HCEC 1CT (cell line): ENCODE measurements around the gene RNASEH2C.
"Not testable (repeated sequence)": the region's sequence is repeated elsewhere in the genome, so short reads cannot be mapped to it uniquely, and the experiment has no call there.

Experiments used
- DNase-seq: peaks from one replicate; pipeline ENCODE4 v3.0.0-alpha.2; 2017

Gene RNASEH2C

DNA sequence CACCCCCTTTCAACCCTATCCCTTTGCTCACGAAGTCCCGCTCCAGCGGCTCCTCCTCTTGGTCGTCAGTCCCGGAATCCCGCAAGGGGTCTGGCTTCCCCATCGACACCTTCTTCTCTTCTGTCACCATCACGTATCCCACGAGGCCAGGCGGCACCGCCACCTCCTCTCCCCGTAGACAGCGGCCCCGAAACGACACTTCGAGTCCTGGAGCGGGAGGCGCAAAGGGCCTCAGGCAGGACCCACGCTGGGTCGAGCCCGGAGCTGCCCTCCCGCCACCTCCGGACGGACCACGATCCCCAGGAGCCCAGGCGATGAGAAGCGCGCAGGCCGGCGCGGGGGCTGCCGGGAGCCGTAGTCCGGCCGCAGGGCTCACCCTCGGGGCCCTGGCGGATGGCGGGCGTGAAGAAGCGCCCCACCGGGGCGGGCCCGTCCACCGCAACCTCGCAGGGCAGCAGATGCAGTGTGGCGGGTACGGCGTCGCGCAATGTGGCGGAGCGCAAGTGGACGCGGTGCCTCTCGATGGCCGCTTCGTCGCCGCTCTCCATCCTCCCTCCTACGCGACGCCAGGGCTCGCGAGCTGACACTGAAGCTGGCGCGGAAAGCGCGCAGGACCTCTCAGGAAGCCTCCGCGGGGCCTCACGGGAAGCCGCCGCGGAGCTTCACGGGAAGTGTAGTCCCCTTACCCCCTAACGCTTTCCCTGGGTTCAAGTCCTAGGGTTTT is at the start of gene RNASEH2C:
TSS of gene RNASEH2C (minus strand) at position 588 of the 724 bp plus-strand sequence. CDS start at position 548, 40 bp downstream.
- peak; percentile 84 for DNase-seq

DNA sequence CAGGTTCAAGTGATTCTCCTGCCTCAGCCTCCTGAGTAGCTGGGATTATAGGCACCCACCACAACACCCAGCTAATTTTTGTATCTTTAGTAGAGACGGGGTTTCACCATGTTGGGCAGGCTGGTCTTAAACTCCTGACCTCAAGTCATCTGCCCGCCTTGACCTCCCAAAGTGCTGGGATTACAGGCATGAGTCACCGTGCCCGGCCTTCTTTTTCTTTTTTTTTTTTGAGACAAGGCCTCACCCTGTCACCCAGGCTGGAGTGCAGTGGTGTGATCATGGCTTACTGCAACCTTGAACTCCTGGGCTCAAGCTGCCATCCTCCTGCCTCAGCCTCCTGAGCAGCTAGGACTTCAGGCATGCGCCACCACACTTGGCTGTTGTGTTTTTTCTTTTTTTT is 47.2 kb upstream of the RNASEH2C start:
- not testable (repeated sequence) for DNase-seq

DNA sequence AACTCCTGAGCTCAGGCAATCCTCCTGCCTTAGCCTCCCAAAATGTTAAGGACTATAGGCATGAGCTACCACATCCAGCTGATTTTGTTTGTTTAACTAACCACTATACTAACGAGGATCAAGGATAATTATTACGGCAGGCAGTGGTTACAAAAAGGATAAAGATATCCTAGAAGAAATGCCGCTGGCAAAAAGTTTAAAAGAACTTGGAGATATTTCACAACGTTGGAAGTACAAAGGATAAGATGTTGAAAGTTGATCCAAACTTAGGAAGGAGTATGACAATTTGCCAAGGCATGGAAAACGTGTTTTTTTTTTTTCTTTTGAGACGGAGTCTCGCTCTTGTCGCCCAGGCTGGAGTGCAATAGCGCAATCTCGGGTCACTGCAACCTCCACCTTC is 46.8 kb upstream of the RNASEH2C start:
- DNase-seq: peak; percentile 27

DNA sequence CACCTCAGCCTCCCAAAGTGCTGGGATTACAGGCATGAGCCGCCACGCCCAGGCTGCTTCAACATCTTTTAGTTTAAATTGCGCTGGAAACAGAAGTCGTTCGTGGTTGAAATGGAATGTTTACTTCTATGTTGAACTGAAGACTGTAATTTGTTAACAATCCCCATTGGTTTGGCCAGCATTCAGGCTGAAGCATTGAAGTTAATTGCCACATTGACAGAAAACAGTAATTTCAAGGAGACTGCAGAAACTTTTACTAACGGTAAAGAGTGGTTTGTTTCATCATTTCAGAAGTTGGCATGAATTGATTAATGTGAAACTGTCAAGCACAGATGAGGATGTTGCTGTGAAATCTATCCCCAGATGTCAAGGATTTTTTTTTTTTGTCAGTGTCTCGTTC is 45.9 kb upstream of the RNASEH2C start:
- DNase-seq: peak; percentile 35

DNA sequence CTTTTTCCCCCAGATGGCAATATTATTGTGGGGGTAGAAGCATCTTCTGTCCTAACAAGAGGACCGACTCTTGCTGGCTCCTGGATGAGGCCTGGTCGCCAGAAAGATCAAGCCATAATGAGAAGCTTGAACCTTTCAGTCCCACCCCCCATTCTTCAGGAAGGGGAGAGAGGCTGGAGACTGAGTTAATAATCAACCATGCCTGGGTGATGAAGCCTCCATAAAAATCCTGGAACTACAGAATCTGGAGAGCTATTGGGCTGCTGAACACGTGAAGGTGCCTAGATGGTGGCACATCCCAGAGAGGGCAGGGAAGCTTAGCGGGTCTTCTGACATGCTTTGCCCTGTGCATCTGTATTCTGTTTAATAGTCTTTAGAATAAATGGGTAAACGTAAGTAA is 43.8 kb upstream of the RNASEH2C start:
- DNase-seq: no peak

DNA sequence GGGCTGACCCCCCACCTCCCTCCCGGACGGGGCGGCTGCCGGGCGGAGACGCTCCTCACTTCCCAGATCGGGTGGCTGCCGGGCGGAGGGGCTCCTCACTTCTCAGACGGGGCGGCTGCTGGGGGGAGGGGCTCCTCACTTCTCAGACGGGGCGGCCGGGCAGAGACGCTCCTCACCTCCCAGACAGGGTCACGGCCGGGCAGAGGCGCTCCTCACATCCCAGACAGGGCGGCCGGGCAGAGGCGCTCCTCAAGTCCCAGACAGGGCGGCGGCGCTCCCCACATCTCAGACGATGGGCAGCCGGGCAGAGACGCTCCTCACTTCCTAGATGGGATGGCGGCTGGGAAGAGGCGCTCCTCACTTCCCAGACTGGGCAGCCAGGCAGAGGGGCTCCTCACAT is 42.2 kb upstream of the RNASEH2C start:
- not testable (repeated sequence) for DNase-seq

DNA sequence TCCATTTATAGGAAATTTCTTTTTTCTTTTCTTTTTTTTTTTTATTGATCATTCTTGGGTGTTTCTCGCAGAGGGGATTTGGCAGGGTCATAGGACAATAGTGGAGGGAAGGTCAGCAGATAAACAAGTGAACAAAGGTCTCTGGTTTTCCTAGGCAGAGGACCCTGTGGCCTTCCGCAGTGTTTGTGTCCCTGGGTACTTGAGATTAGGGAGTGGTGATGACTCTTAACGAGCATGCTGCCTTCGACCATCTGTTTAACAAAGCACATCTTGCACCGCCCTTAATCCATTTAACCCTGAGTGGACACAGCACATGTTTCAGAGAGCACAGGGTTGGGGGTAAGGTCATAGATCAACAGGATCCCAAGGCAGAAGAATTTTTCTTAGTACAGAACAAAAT is 41.6 kb upstream of the RNASEH2C start:
- not testable (repeated sequence) for DNase-seq

DNA sequence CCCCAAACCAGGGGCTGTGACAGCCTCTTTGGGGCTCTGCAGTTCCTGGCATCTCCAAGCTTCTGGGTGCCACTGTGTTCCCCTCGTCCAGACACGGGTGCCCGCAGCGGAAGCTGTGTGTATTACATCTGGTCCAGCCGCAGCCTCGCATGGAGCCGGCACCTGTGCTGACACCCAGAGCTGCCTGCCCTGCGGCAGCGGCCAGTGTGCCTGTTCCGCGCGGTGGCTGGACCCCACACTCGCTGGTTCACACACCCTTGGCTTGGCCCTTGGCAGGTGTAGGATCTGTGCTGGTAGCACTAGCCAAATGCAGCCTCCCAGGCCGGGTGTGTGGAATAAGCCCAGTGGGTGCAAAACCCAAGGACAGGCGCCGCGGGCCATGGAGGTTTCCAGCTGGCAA is 24.5 kb upstream of the RNASEH2C start:
- no peak for DNase-seq

DNA sequence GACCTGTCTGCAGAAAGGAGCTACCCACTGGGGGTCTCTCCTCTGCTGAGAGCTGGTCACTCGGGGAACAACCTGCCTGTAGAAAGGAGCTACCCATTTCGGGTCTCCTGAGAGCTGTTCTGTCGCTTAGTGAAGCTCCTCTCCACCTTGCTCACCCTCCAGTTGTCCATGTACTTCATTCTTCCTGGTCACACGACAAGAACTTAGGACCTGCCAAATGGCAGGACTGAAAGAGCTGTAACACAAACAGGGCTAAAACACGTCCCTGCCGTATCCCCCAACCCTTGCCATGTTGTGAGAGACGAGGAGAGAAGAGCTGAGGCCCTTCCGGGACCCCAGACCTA is 24.1 kb upstream of the RNASEH2C start:
- DNase-seq: no peak

DNA sequence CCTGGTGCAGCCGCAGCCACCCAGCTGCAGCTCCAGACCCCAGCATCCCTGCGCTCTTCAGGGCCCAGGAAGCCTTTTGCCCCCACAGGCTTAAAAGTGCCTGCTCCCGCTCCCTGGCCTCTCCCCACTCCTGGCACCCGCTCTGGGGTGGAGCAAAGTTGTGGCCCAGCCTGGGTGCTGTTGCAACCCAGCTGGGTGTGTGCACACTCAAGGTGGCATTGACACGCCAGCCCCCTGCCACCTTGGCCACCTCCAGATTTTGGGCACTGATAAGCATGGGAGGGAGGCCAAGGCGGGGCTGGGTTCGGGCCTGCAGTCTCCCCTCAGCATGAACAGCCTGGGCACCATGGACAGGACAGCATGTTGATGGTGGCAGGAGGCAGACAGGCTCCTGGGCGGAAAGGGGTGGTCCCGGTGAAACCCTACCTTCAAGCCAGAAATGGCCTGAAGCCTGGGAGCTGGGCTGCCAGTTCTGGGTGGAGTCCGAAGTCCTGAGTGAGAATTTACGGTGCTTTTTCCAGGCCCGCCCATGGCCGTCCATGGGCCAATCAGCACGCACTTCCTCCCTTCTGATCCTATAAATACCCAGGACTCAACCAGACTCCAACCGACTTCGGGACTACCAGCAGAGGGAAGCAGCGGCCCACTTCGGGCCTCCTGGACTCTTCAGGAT is 23.6 kb upstream of the RNASEH2C start:
- DNase-seq: peak; percentile 42

DNA sequence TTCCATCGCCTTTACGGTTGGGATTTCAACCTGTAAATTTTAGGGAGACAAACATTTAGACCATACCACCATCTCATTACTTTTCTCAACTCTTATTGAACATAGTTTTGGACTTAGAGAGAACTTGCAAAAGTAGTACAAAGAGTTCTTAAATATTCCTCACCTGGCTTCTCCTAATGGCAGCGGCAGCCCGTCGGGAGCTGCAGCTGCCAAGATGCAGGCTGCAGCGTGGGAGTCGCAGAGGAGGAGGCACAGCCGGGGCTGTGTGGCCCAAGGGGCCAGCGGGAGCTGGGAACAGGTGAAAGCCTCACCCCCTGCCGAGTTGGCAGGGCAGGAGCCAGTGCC is 23.1 kb upstream of the RNASEH2C start:
- no peak for DNase-seq

DNA sequence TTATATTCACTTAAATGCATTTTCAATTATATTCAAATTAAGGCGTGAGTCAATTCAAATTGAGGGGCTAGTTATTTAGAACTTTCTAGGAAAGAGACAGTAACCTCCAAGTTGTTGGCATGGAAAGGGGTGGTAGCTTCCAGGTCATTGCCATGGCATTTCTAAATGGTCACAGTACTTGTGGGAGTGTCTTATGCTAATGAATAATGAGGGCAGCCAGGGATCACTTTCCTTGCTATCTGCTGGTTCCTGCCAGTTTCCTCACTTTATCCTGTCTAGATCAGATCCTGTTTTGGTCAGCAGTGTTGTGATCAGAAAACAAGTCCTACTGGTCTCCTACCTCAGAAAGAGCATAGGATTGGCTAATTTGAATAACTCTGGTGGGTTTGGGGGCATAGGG is 21.8 kb upstream of the RNASEH2C start:
- no peak for DNase-seq

DNA sequence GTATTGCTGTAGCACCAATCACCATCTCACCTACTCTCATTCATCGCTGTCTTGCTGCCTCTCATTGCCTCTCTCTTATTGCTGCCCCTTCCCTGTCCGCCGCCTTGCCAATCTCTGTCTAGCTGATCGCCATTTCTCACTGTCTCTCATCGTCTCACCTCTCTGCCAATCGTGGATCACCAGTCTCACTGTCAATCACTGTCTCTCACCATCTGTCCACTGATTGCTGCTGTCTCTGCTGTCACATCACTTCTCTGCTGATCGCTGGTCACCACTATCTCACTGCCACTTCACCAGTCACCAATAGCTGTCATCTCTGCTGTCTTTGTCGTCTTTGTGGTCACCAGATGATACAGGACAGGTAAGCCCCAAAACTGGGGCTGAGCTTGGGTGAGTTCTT is 20.6 kb upstream of the RNASEH2C start:
- DNase-seq: no peak

DNA sequence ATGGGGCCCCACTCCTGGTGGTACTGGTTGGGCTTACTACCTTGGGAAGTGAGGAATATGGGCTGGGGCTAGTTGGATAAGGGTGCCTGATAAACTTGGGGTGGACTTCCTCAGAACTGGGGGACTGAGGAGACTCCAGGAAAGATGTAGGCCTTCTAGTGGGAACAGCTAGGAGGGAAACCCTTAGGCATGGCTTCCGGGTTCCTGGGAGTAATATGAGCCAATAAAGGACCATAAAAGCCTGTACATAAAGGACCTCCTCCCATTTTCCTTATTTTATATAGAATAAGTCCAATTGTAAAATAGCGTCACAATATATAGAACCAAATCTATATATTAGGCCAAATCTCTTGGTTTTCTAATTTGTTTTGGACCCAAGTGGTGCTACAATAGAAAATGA is 18.4 kb upstream of the RNASEH2C start:
- no peak for DNase-seq

DNA sequence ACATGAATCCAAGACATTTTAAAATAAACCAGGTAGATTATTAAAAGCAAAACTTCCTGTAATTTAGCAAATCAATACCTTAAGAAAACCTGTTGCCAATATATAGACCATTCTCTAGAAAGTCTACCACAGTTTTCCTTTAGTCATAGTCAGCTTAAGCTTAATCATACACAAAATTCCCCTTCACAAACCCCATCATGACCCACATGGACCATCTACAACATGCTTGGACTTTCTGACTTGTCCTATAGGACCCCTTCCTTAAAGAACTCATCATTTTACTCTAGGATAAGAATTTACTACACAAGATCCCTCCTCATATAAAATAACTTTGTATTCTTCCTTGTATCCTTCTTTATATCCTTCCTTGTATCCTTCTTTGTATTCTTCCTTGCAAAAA is 16.2 kb upstream of the RNASEH2C start:
- DNase-seq: no peak

DNA sequence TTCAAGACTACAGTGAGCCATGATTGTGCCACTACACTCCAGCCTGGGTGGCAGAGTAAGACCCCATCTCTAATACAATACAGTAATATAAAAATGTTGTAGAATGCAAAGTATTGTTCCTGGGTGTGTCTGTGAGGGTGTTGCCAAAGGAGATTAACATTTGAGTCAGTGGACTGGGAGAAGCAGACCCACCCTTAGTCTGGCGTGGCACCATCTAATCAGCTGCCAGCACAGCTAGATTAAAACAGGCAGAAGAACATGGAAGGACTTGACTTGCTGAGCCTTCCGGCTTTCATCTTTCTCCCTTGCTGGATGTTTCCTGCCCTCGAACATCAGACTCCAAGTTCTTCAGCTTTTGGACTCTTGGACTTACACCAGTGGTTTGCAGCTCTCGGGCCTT is 14.5 kb upstream of the RNASEH2C start:
- not testable (repeated sequence) for DNase-seq

DNA sequence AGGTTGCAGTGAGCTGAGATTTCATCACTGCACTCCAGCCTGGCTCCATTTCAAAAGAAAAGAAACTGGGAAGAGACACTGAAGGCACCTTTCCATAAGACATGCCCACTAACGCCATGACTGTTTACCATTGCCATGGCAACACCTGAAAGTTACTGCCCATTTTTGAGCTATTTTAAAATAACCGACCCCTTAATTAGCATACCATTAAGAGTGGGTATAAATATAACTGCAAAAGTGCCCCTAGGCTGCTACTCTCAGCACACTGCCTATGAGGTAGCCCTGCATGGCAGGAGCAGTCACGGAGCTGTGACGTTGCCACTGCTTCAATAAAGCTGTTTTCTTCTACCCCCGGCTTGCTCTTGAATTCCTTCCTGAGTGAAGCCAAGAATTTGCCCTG is 9.9 kb upstream of the RNASEH2C start:
- no peak for DNase-seq

DNA sequence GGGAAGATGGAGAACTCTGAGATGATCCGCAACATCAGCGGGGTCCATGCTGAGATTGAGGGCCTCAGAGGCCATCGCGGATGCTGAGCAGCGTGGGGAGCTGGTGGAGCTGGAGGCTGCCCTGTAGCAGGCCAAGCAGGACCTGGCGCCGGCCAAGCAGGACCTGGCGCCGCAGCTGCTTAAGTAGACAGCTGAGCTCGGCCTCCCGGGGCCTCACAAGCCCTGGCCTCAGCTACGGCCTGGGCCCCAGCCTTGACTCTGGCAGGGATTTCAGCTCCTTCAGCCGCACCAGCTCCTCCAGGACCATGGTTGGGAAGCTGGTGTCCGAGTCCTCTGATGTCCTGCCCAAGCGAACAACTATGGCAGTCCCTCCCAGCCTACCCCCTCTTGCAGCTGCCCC is 7.3 kb upstream of the RNASEH2C start:
- no peak for DNase-seq

DNA sequence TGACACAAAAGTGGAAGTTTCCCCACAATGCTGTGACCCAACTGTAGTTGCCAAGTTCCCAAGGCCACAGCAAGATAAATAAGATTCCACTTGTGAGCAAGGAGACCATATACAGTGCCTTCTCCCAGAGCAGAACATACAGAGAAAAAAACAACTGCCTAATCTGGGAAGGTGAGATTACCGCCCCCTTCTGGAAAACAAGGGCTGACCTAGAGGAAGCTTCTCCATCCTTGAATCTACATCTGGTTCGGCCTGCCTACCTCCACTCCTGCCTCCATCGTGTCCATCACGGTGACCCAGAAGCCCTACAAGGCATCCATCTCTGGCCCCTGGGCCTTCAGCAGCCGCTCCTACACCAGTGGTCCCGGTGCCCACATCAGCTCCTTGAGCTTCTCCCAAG is 6.1 kb upstream of the RNASEH2C start:
- DNase-seq: no peak

DNA sequence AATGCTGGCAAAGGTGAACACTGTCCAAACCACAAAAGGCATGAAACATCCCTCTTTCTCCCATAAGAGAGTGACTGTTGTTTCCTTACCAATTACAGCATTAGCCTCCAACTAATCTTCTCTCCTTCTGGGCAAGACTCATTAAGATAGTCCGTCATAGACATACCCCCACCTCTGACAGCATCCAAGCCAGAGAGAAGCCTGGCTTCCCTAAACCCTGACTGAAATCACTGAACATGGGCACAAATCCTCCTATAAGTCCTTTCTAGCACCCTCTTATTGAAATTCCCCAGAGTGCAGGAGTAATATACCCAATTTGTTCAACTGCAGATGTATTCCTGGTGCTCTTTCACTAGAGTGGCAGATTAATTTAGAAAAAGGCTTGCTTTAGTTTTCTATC is 1.7 kb upstream of the RNASEH2C start:
- no peak for DNase-seq

DNA sequence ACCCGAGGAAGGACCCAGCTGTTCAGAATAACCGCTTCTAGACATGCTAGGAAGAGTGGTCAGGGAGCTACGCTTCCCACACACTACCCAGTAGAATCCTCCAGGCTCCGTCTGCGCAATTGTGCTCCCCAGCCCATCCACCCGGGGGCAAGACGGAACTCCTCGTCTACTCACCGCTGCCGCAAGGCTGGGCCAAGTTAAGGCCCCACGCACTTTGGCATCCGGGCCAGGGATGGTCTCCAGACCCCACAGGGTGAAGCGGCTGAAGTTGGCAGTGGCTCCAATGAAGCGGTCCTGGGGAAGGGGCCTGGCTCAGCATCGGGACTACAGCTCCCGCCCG is 757 bp downstream of the RNASEH2C start:
- peak; percentile 27 for DNase-seq

DNA sequence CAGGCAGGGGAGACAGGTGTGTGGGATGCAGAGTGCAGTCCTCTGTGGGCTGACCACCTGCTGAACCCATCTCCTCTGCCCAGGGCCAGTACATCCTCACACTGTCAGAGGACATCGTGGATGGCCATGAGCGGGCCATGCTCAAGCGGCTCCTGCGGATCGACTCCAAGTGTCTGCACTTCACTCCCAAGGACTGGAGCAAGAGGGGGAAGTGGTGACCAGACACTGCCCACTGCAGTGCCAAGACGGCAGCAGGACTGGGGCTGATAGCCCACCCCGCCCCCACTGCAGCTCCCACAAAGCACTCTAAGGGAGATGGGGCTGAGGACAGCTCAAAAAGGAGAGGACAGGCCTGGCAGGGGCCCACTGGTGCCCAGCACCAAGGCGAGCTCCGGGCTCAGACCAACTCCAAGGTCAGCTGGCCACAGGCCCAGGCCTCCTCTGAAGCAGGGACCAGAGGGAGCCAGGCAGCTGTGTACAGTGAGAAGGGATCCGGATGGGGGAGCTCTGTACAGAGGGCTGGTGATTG is 1.6 kb downstream of the RNASEH2C start:
- peak; percentile 20 for DNase-seq

DNA sequence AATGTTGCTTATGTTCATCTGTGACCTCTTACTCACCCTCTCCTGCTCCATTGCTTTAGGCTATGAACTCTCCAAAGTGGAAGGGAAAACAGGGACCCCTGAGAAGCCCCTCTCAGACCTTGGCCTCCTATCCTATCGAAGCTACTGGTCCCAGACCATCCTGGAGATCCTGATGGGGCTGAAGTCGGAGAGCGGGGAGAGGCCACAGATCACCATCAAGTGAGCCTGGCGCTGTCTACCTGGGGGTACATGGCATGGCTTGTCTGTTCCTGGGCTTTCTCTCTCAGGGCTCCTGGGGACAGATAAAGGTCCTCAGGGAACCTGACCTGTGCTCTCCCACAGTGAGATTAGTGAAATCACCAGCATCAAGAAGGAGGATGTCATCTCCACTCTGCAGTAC is 2.1 kb downstream of the RNASEH2C start:
- DNase-seq: no peak

DNA sequence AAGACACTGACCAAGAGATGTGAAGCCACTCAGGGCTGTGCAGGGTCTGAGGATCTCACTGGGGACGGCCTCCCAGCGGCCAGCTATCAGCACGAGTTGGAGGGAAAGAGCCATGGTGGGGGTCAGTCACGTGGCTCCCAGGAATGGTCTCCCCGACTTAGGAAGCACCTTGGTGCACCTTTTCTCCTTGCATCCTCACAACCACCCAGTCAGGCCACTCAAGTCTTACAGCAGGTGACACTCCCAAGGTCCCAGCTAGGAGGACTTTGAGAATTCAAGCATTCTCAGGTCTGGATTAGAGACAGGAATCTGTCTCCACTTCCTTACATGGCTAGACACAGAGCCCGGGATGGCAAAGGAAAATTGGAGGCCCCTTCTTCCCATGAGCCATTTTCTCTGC is 2.7 kb downstream of the RNASEH2C start:
- no peak for DNase-seq
